ENCODE measurements around the gene SLC12A3. TPM values are rescaled to one million over a fixed set of nuclear protein-coding genes. Genes with fewer than 3 reads are reported as not detected.

The SLC12A3 gene
- total and polyA plus RNA-seq, 2 donors (not counting 1 experiment from before 2014, with no cell fraction given) = not detected

DNA sequence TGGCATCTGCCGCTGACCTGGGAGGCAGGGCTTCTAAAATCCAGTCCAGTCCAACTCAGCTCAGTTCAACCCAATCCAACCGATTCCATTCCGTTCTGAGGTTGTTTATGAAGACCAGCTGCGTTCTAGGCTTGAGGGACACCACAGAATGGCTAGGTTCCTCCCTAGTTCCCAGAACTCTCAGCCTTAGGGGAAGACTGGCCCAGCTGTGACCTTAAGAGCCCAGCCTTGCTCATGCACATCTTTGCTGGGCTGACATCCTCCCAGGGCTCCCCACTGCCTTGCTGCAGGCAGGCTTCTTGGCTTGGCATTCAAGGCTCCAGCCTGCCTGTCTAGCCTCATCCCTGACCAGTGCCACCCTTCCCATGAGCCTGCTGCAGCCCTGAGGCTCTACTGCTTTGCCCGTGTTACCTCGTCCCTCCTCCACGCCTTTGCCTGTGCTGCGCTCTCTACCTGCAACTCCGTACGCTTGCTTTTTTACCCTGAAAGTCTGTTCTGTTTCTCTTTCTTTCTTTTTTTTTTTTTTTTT is 7.9 kb downstream of the SLC12A3 start:
- no peak for DNase-seq (ENCODE audit: low read depth in 2 of 2)
- TF ChIP-seq, protein P1, sequence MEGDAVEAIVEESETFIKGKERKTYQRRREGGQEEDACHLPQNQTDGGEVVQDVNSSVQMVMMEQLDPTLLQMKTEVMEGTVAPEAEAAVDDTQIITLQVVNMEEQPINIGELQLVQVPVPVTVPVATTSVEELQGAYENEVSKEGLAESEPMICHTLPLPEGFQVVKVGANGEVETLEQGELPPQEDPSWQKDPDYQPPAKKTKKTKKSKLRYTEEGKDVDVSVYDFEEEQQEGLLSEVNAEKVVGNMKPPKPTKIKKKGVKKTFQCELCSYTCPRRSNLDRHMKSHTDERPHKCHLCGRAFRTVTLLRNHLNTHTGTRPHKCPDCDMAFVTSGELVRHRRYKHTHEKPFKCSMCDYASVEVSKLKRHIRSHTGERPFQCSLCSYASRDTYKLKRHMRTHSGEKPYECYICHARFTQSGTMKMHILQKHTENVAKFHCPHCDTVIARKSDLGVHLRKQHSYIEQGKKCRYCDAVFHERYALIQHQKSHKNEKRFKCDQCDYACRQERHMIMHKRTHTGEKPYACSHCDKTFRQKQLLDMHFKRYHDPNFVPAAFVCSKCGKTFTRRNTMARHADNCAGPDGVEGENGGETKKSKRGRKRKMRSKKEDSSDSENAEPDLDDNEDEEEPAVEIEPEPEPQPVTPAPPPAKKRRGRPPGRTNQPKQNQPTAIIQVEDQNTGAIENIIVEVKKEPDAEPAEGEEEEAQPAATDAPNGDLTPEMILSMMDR (conservative IDR thresholded peaks at IDR 0.05 in 1 of 2, IDR thresholded peaks at IDR 0.05 in 1 of 2; ENCODE audit: low read depth in 1 of 2, low read length in 2 of 2) = no peak
- no peak for TF ChIP-seq EZH2 (IDR thresholded peaks at IDR 0.05; ENCODE audit: low read length, missing control alignments)
- no peak overlapping the region for H3K4me2 ChIP-seq (ENCODE audit: extremely low read depth, insufficient read depth, low read length)
- no peaks in the 10 kb centered on the region for H4K20me1 ChIP-seq (ENCODE audit: control insufficient read depth, extremely low read depth, insufficient read depth, low read length)
- H3K27me3 ChIP-seq (ENCODE audit: control insufficient read depth, insufficient read depth, low read length) = no peaks in the 10 kb centered on the region
- no peak overlapping the region for H3K27ac ChIP-seq (ENCODE audit: insufficient read depth, low read length)
- H3K4me1 ChIP-seq (ENCODE audit: control insufficient read depth, extremely low read depth, insufficient read depth, low read length) = no peaks in the 10 kb centered on the region
- no peaks in the 10 kb centered on the region for H3K9me3 ChIP-seq (ENCODE audit: control insufficient read depth, insufficient read depth, low read depth, low read length)
- H3K79me2 ChIP-seq (ENCODE audit: control insufficient read depth, insufficient read depth, low read length) = no peaks in the 10 kb centered on the region
- H2AFZ ChIP-seq (ENCODE audit: low read length) = no peak overlapping the region
- no peak overlapping the region for H3K4me3 ChIP-seq (replicated peaks in 1 of 4; ENCODE audit: control extremely low read depth in 1 of 4, insufficient read depth in 1 of 4, low read depth in 3 of 4, low read length in 4 of 4)
- no peak overlapping the region for H3K9ac ChIP-seq (ENCODE audit: insufficient read depth, low read length)
- H3K36me3 ChIP-seq (ENCODE audit: control insufficient read depth, insufficient read depth, low read length) = no peaks in the 10 kb centered on the region

DNA sequence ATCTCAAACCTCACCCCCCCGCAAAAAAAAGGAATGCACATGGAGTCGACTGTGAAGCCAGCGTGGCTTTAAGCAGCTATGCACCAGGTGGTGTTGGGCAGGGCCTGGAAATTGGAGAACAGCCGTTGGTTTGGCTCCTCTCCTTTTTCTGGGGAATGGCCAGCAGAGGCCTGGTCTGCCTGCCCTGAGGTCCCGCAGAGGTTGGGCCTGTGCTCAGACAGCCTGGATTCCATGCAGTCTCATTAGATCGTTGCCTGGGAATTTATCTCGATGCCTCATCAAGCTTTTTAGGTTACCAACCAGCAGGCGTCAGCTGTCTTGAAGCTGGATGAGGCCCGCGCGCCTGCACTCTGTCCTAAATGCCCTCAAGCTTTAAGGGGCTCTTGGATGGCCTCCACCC is 9.8 kb downstream of the SLC12A3 start:
- H3K4me2 ChIP-seq (ENCODE audit: extremely low read depth, insufficient read depth, low read length) = no peak overlapping the region
- TF ChIP-seq EZH2 (IDR thresholded peaks at IDR 0.05; ENCODE audit: low read length, missing control alignments) = no peak
- TF ChIP-seq, protein P1 (conservative IDR thresholded peaks at IDR 0.05 in 1 of 2, IDR thresholded peaks at IDR 0.05 in 1 of 2; ENCODE audit: low read depth in 1 of 2, low read length in 2 of 2) = no peak
- no peaks in the 10 kb centered on the region for H3K9me3 ChIP-seq (ENCODE audit: control insufficient read depth, insufficient read depth, low read depth, low read length)
- no peaks in the 10 kb centered on the region for H3K36me3 ChIP-seq (ENCODE audit: control insufficient read depth, insufficient read depth, low read length)
- no peaks in the 10 kb centered on the region for H3K27me3 ChIP-seq (ENCODE audit: control insufficient read depth, insufficient read depth, low read length)
- no peak overlapping the region for H3K9ac ChIP-seq (ENCODE audit: insufficient read depth, low read length)
- H3K4me3 ChIP-seq (replicated peaks in 1 of 4; ENCODE audit: control extremely low read depth in 1 of 4, insufficient read depth in 1 of 4, low read depth in 3 of 4, low read length in 4 of 4) = no peak overlapping the region
- DNase-seq (ENCODE audit: low read depth in 2 of 2) = peak; percentile 47 to 73
- no peak overlapping the region for H3K27ac ChIP-seq (ENCODE audit: insufficient read depth, low read length)
- no peaks in the 10 kb centered on the region for H3K4me1 ChIP-seq (ENCODE audit: control insufficient read depth, extremely low read depth, insufficient read depth, low read length)
- no peaks in the 10 kb centered on the region for H4K20me1 ChIP-seq (ENCODE audit: control insufficient read depth, extremely low read depth, insufficient read depth, low read length)
- no peak overlapping the region for H2AFZ ChIP-seq (ENCODE audit: low read length)
- no peaks in the 10 kb centered on the region for H3K79me2 ChIP-seq (ENCODE audit: control insufficient read depth, insufficient read depth, low read length)

DNA sequence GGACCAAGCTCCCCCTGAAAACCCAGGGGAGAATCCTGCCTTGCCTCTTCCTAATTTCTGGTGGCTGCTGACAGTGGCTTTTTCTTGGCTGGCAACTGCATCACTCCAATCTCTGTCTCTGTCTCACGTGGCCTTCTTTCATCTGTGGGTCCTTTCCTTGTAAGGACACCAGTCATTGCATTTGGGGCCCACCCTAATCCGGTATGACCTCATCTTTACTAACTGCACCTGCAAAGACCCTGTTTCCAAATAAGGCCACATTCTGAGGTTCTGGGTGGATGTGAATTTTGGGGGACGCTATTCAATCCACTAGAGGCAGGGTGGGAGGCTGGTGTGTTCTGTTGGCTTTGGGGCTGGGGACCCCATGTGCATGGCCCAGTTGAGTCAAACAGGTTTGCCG is 11.0 kb downstream of the SLC12A3 start:
- no peak overlapping the region for H3K4me2 ChIP-seq (ENCODE audit: extremely low read depth, insufficient read depth, low read length)
- no peak overlapping the region for H3K27ac ChIP-seq (ENCODE audit: insufficient read depth, low read length)
- H3K4me1 ChIP-seq (ENCODE audit: control insufficient read depth, extremely low read depth, insufficient read depth, low read length) = no peaks in the 10 kb centered on the region
- no peaks in the 10 kb centered on the region for H4K20me1 ChIP-seq (ENCODE audit: control insufficient read depth, extremely low read depth, insufficient read depth, low read length)
- H3K4me3 ChIP-seq (replicated peaks in 1 of 4; ENCODE audit: control extremely low read depth in 1 of 4, insufficient read depth in 1 of 4, low read depth in 3 of 4, low read length in 4 of 4) = no peak overlapping the region
- DNase-seq (ENCODE audit: low read depth in 2 of 2) = no peak
- H3K79me2 ChIP-seq (ENCODE audit: control insufficient read depth, insufficient read depth, low read length) = no peaks in the 10 kb centered on the region
- H3K9ac ChIP-seq (ENCODE audit: insufficient read depth, low read length) = no peak overlapping the region
- H3K9me3 ChIP-seq (ENCODE audit: control insufficient read depth, insufficient read depth, low read depth, low read length) = no peaks in the 10 kb centered on the region
- H3K27me3 ChIP-seq (ENCODE audit: control insufficient read depth, insufficient read depth, low read length) = no peaks in the 10 kb centered on the region
- H3K36me3 ChIP-seq (ENCODE audit: control insufficient read depth, insufficient read depth, low read length) = no peaks in the 10 kb centered on the region
- TF ChIP-seq, protein P1 (conservative IDR thresholded peaks at IDR 0.05 in 1 of 2, IDR thresholded peaks at IDR 0.05 in 1 of 2; ENCODE audit: low read depth in 1 of 2, low read length in 2 of 2) = no peak
- no peak for TF ChIP-seq EZH2 (IDR thresholded peaks at IDR 0.05; ENCODE audit: low read length, missing control alignments)
- no peak overlapping the region for H2AFZ ChIP-seq (ENCODE audit: low read length)

Data from fibroblast of lung (primary cell).